Suprapubic skin (tissue), 4 donors: Measurements from ENCODE around the gene MAFF. TPM values are rescaled to one million over a fixed set of nuclear protein-coding genes. Genes with fewer than 3 reads are reported as not detected.

Experiments
- DNase-seq, 2 donors: peaks; one replicate each; pipeline ENCODE4 v3.0.0-alpha.2; 2019; ENCODE audit warnings: low spot score in 2 of 2
- H3K27ac ChIP-seq: fragments of 200-600 bp; sonication (generic); one replicate; pipeline ENCODE4 v1.5.1; 2019
- H3K27me3 ChIP-seq: fragments of 200-600 bp; sonication (generic); one replicate; pipeline ENCODE4 v1.5.1; 2019
- H3K36me3 ChIP-seq: fragments of 200-600 bp; sonication (generic); one replicate; pipeline ENCODE4 v1.5.1; 2019
- H3K4me1 ChIP-seq: fragments of 200-600 bp; sonication (generic); one replicate; pipeline ENCODE4 v1.5.1; 2019
- H3K4me3 ChIP-seq: fragments of 200-600 bp; sonication (generic); one replicate; pipeline ENCODE4 v1.5.1; 2019; ENCODE audit warnings: mild to moderate bottlenecking
- H3K9me3 ChIP-seq: fragments of 200-600 bp; sonication (generic); one replicate; pipeline ENCODE4 v1.5.1; 2019
- EP300 ChIP-seq: sonication (generic); formaldehyde crosslinking; IDR thresholded peaks from one replicate; pipeline ENCODE4 v1.6.1; 2017; ENCODE audit warnings: antibody characterized with exemption
- POLR2A ChIP-seq, 2 donors: fragments of 450-650 bp; IDR thresholded peaks; one replicate each; pipeline ENCODE4 v1.6.1; 2017; ENCODE audit warnings: antibody characterized with exemption in 2 of 2, mild to moderate bottlenecking in 2 of 2, moderate library complexity in 2 of 2
- POLR2AphosphoS5 ChIP-seq, 3 donors: sonication (generic); formaldehyde crosslinking; IDR thresholded peaks; one replicate each; pipeline ENCODE4 v1.6.1; 2017; ENCODE audit warnings: antibody characterized with exemption in 3 of 3
- WGBS: methylation state at CpG from one replicate; pipeline ENCODE4 v1.1.5; 2018; 5-methylcytosine and 5-hydroxymethylcytosine counted together
- total RNA-seq, 4 donors: library from RNA; depleted of rRNA; stranded (reverse); fragments of >200 nt; gene quantifications; one replicate each; pipeline ENCODE4 v1.1.0, GENCODE V29; 2016
- TF ChIP-seq, protein P1 (sequence below), 2 donors: fragments of 200-600 bp in 1 of 2; fragments of 450-650 bp in 1 of 2; sonication (generic) in 1 of 2; IDR thresholded peaks; one replicate each; pipeline ENCODE4 v1.5.1; 2016 to 2019; ENCODE audit warnings: antibody characterized with exemption in 2 of 2, mild to moderate bottlenecking in 1 of 2, moderate library complexity in 1 of 2

MAFF gene
- total RNA-seq, 4 donors from 2014 or later: 27.3 to 70.1 (median 52.8) TPM

DNA sequence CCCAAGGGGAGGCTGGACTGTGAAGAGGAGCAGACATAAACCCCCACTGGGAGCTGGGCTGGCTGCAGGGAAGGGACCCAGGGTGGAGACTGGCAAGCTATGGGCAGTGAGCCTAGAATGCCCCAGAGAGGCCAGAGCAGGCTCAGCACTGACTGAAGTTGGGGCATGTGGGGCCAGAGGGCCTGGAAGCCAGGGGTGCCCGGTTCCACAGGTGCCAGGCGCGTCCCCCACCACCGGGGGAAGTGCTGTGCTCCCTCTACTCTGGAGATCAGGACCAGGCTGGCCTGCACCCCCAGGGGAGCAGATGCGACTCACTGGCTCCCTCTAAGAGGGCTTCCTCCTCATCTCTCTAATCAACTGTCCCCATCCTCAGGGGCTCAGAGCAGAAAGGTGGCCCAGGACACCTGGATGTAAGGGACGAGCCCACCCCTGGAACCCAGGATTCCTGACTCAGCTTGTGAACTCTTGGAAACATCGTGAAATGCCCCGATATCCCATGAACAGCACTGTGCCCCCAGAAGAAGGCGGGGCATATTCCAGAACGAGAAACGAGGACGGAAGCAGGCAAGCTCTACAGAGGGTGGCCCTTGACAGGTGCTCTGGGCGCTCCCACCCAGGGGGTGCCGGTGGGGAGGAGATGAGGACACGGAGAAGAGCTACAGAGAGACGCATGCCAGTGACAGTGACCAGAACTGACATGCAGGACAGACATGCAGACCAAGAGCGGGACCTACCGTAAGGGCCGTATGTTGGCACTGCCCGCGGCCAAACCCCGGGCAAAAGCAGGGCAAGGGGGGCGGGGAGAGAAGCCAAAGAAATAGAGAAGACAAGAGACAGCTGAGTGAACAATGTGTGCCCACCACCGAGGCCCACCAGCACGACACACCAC is 20.4 kb downstream of the MAFF start:
- no peak for DNase-seq
- Histone ChIP-seq H3K4me3 (no peak overlapping the region), H3K4me1 (peaks cover 58% of the 10 kb centered on the region), H3K36me3 (peaks cover 41% of the 10 kb centered on the region), H3K27ac (no peak overlapping the region), H3K9me3 (no peaks in the 10 kb centered on the region), H3K27me3 (no peaks in the 10 kb centered on the region)
- 83% methylated on average over 23 of the region's 25 CpGs for WGBS
- no peak for TF ChIP-seq EP300
- no peak for TF ChIP-seq POLR2A (IDR thresholded peaks at IDR 0.05)

DNA sequence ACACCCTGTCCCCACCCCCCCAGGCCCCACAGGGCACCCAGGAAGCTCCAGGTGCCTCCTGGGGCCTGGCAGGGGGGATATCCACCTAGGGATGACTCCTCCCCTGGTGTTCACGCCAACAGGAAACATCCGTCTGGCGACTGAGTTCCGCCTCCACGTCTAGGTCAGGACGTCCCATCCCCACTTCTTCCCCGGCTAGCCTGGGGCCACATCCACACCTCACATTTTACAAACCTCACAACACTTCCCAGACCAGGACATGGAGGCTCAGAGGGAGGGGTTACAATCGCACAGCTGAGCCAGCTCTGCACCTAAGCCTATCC is 21.0 kb downstream of the MAFF start:
- H3K36me3 ChIP-seq: peaks cover 43% of the 10 kb centered on the region
- no peaks in the 10 kb centered on the region for H3K9me3 ChIP-seq
- H3K27ac ChIP-seq: peak overlapping the region; percentile 51
- no peak for TF ChIP-seq EP300
- TF ChIP-seq POLR2AphosphoS5 (IDR thresholded peaks at IDR 0.05): no peak
- TF ChIP-seq, protein P1, sequence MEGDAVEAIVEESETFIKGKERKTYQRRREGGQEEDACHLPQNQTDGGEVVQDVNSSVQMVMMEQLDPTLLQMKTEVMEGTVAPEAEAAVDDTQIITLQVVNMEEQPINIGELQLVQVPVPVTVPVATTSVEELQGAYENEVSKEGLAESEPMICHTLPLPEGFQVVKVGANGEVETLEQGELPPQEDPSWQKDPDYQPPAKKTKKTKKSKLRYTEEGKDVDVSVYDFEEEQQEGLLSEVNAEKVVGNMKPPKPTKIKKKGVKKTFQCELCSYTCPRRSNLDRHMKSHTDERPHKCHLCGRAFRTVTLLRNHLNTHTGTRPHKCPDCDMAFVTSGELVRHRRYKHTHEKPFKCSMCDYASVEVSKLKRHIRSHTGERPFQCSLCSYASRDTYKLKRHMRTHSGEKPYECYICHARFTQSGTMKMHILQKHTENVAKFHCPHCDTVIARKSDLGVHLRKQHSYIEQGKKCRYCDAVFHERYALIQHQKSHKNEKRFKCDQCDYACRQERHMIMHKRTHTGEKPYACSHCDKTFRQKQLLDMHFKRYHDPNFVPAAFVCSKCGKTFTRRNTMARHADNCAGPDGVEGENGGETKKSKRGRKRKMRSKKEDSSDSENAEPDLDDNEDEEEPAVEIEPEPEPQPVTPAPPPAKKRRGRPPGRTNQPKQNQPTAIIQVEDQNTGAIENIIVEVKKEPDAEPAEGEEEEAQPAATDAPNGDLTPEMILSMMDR (IDR thresholded peaks at IDR 0.05): no peak
- no peak for TF ChIP-seq POLR2A (IDR thresholded peaks at IDR 0.05)
- DNase-seq: no peak
- WGBS: 29% methylated on average over 8 of the region's 8 CpGs
- no peak overlapping the region for H3K4me3 ChIP-seq
- peaks cover 63% of the 10 kb centered on the region for H3K4me1 ChIP-seq
- H3K27me3 ChIP-seq: no peaks in the 10 kb centered on the region

DNA sequence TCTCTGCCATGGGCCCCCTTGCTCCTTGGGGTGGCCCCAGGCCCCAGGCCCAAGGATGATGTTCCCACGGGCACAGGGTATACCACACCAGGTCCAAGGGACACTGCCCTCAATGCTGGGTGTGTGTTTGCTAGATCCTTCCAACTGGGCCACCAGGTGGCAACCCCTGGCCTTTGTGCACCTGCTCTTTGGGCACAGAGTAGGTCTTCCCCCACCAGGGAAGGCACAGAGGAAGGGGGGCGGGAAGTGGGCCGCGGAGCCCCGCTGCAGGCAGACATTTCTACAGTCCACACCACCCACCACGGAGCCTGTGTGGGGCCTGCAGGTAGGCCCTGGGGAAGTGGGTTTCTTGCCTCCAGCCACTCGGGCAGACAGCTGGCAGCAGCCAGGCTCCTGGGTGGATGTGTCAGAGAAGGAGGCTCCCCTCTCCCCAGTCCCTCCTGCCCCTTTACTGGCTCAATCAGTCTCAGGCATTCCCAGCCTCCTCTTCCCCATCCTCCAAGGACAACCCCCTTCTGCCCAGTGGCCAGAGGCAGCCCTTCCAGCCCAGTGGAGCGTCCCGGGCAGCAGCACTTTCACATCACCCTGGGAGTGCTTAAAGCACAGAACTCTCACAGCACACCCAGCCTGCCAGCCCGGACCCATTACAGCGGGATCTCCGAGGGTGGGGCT is 21.6 kb downstream of the MAFF start:
- no peaks in the 10 kb centered on the region for H3K27me3 ChIP-seq
- 55% methylated on average over 8 of the region's 12 CpGs for WGBS
- peaks cover 63% of the 10 kb centered on the region for H3K4me1 ChIP-seq
- peak overlapping the region; percentile 51 for H3K27ac ChIP-seq
- peaks cover 43% of the 10 kb centered on the region for H3K36me3 ChIP-seq
- H3K4me3 ChIP-seq: no peak overlapping the region
- TF ChIP-seq POLR2AphosphoS5 (IDR thresholded peaks at IDR 0.05): no peak
- TF ChIP-seq, protein P1 (IDR thresholded peaks at IDR 0.05): no peak
- no peak for TF ChIP-seq POLR2A (IDR thresholded peaks at IDR 0.05)
- TF ChIP-seq EP300: no peak
- H3K9me3 ChIP-seq: no peaks in the 10 kb centered on the region
- no peak for DNase-seq

DNA sequence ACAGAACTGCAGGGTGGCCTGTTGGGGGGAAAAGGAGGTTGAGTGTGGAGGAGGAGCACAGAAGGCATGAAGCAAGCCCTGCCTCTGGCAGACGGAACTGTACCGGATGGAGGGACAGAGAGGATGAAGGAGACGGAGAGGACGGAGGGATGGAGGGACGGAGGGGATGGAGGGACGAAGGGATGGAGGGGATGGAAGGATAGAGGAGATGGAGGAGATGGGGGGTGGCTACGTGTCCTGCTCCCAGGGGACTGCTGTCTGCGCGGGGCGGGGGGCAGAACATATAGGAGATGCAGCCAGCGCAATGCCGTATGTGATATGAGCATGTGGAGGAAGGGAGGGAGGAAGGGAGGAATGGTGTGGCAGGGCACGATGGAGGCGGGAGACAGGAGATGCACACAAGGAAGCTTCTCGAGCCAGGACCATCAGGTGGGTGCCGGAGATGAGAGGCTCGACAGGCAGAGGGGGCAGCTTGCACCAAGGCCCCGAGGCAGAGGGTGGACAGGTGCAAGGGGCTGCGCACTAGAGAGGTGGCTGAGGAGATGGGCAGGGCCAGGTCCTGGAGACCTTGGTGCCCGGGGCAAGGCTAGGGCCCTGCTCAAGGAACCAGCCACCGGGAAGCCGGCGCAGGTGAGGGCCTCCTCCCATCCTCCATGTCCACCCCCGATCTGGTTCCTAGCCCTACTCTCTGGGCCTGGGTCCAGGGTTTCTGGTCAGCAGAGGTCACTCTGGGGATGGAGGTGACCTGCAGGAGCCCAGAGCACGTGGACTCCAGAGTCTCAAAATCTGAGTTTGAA is 25.3 kb downstream of the MAFF start:
- no peak for DNase-seq
- Histone ChIP-seq H3K27me3 (no peaks in the 10 kb centered on the region), H3K4me1 (peaks cover 52% of the 10 kb centered on the region), H3K4me3 (no peak overlapping the region), H3K27ac (peak overlapping the region; percentile 82), H3K36me3 (peaks cover 51% of the 10 kb centered on the region), H3K9me3 (no peaks in the 10 kb centered on the region)
- 89% methylated on average over 25 of the region's 25 CpGs for WGBS
- TF ChIP-seq EP300: no peak
- TF ChIP-seq, protein P1 (IDR thresholded peaks at IDR 0.05): no peak
- no peak for TF ChIP-seq POLR2A (IDR thresholded peaks at IDR 0.05)
- no peak for TF ChIP-seq POLR2AphosphoS5 (IDR thresholded peaks at IDR 0.05)

DNA sequence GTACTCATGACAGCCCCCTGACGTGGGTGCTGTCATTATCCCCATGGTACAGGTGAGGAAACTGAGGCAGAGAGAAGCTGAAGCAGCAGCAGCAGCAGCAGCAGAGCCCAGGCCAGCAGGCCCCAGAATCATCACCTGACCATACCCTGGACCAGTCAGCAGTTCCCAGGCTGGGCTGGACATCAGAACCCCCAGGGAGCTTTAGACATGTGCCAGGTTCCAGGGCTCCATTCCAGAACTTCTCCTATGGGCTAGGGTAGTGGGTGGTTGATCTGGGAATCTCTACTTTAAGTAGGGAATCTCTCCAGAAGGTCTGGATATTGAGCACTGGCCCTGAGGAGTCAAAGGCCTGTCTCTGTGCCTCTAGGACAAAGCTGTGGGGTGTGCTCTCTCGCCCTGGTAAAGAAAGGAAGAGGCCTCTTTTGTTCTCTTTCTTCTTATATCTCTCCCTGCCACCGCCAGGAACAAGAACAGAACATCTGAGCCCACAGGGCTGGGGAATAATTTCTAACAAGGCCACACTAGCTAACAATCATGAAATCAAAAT is 26.6 kb downstream of the MAFF start:
- TF ChIP-seq EP300 (no peak), POLR2A (IDR thresholded peaks at IDR 0.05) (no peak), POLR2AphosphoS5 (IDR thresholded peaks at IDR 0.05) (no peak)
- TF ChIP-seq, protein P1 (IDR thresholded peaks at IDR 0.05): no peak
- Histone ChIP-seq H3K9me3 (no peaks in the 10 kb centered on the region), H3K27me3 (no peaks in the 10 kb centered on the region), H3K27ac (peak overlapping the region; percentile 82), H3K4me1 (peaks cover 41% of the 10 kb centered on the region), H3K4me3 (no peak overlapping the region), H3K36me3 (peaks cover 55% of the 10 kb centered on the region)
- WGBS: 6% methylated on average over 2 of the region's 3 CpGs
- no peak for DNase-seq
